T-helper 2 cell (primary cell): Measurements from ENCODE around the gene TBC1D8.
A peak's percentile ranks its signal among the peaks of the same experiment; 100 is the strongest.

Experiments
- DNase-seq, 5 experiments: peaks; one replicate each; pipeline versions ENCODE4 v3.0.0 to v3.0.0-alpha.2; 2012 to 2022

TBC1D8 gene

DNA sequence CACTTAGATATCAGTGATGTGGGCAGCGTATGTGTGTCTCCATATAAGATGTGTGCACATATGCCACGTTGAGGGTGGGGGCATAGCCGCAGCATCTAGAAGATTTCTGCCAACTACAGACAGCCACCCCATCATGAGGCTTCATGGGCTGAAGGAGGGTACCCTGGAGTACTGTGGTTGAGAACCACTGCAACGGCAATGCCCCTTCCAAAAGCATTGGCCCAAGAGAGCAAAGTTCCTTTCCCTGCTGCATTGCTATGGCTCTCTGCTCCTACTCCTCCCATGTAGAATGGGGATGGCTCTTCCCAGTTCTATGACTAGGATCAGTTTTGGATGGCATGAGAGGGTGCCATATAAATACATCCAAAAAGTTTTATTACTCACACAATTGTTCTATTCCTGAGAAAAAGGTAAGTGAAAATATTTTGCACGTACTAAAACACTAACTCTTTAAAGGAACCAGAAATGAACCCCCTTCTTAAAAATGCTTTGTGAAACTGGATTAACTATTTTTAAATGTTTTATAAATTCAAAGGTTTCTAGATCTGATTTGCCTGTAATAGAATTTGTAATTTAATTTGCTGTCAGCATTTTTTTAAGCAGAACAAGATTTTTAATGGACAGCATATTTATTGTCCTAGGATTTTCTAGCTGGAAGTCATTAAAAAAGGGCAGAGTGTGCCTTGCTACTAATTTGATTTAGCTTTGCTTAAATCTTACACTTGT, 153.5 kb downstream of the TBC1D8 start:
- DNase-seq = no peak

- DNase-seq = no peak
These were observed 155.7 kb downstream of the TBC1D8 start for GRCh38 chr2:100995309-100996075.

DNA sequence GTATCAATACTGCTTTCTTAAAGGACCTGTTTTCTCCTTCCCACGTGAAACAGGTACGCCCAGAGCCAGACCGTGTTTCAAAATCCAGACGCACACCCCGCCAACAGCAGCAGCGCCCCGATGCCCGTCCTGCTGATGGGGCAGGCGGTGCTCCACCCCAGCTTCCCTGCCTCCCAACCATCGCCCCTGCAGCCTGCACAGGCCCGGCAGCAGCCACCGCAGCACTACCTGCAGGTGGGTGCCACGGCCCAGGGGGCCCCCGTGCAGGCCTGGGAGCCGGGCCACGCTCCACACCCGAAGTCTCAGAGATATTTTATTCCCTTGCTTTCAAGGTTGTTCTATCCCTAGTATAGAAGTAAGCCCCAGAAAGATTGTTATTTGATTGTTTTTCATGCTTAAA, 157.9 kb downstream of the TBC1D8 start:
- no peak for DNase-seq

- no peak for DNase-seq
These were observed 158.9 kb downstream of the TBC1D8 start for GRCh38 chr2:100992262-100992661.

DNA sequence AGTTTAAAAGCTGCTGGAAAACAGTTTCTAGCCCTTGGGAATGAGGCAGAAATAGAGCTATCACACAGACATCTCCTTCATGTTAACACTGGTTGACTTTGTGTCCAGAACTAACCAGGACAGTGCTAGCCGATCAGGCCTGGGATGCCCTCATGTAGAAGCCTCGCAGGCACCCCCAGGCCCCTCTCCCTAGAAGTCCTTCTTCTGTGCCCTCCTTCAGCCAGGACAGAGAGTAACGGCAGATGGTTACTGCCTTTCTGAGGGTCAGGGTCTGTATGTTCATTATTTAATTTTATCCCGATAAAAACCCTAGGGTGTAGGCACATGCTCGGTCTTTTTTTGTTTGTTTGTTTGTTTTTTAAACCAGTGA, 159.8 kb downstream of the TBC1D8 start:
- DNase-seq = no peak

GRCh38 chr2:100990650-100991403, 160.4 kb downstream of the TBC1D8 start:
- no peak for DNase-seq

GRCh38 chr2:100990166-100990565, 161.0 kb downstream of the TBC1D8 start:
- no peak for DNase-seq

DNA sequence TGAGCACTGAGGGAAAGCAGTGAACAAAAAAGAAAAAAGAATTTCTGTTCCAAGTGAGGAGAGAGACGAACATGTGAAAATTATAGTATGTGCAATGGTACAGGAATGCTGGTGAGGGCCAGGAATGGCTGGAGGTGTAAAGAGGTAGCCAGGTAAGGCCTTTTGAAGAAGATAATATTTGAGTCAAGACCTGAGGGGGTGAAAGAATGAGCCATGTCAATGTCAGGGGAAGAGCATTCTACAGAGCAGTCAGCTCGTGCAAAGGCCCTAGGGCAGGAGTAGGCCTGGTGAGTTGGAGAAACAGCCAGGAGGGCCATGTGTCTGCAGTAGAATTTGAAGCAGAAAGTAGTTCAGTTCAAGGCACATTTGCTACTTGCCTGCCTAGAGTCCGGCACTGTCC, 161.5 kb downstream of the TBC1D8 start:
- no peak for DNase-seq

DNA sequence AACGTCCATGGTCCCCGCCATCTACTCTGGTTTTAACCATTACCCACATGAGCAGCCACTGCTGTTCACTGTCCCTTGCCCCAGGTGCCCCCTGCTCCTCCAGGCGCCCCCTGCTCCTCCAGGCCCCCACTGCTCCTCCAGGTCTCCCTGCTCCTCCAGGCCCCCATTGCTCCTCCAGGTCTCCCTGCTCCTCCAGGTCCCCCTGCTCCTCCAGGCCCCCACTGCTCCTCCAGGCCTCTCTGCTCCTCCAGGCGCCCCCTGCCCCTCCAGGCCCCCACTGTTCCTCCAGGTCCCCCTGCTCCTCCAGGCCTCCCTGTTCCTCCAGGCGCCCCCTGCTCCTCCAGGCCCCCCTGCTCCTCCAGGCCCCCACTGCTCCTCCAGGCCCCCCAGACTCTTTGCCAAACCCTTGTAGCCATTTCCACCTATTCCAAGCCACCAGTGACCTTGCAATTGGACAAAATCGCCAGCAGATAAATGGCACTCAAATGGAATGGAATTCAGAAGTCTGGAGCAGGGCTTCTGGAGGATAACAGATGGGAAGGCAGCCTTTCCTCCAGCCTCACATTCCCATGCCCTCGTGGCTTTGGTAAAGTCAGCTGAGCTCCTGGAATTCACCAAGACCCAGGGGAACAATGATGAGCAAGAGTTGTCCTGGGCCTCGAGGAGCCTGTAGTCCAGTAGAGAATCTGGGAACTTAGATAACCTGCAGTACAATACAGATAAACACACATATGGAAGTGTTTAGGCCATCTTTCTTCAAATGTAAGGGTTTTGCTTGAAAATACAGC, 162.4 kb downstream of the TBC1D8 start:
- DNase-seq = no peak

DNA sequence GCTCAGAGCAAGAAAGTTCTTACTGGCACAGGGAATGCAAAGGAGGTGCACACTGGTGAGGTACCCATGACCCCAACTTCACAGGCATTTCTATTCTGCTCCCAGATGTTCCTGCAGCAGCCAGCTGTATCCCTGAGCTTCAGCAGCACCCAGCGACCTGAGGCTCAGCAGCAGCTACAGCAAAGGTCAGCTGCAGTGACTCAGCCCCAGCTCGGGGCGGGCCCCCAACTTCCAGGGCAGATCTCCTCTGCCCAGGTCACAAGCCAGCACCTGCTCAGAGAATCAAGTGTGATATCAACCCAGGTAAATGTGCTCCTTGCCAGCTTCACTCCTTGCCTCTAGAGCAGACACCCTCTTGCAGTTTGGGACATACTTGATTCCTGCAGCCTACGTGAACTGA, 163.2 kb downstream of the TBC1D8 start:
- no peak for DNase-seq

GRCh38 chr2:100987536-100987935, 163.6 kb downstream of the TBC1D8 start:
- no peak for DNase-seq

DNA sequence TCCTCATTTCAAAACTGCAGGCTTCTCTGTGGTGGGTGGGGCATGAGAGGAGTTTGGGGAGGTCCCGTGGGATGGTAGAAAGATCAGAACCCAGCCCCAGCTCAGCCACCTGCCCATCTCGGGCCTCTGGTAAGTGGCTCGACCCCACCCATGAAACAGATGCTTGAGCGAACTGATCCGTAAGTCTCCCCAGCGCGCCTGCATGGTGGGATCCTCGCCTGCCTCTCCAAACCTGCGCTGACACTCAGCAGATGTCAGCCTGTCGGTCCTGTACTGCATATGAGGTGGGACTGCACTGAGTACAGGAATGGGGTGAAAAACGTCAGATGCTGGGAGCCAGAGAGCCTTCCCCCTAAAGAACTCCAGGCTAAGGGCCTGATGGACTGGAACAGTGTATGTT, 165.0 kb downstream of the TBC1D8 start:
- no peak for DNase-seq

- peak; percentile 45 to 71 (median 65) for DNase-seq
These were observed 166.3 kb downstream of the TBC1D8 start for GRCh38 chr2:100984892-100985307.

GRCh38 chr2:100983684-100984310, 167.4 kb downstream of the TBC1D8 start:
- DNase-seq = no peak

- DNase-seq = no peak
These were observed 168.0 kb downstream of the TBC1D8 start for GRCh38 chr2:100983201-100983600.

DNA sequence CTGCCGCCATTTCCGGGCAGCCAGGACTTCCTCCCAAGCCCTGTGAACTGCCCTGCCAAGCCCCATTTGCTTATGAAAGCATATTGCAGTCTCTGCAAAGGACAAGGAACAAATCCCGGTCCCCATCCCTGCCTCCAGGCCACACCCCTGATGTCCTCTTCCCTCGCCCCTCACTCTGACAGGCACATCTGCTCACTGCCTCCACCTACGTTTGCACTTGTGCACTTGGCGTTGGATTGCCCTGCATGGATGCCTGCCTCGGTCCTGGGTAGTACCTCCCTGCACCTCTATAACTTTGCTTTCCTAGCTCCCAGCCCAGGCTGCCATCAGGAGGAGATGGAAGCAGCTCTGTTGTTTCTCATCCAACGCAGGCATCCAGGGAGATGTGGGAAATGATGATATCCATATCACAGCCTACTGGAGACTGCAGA, 168.7 kb downstream of the TBC1D8 start:
- DNase-seq = no peak

- DNase-seq = no peak
These were observed 170.2 kb downstream of the TBC1D8 start for GRCh38 chr2:100981011-100981410.

GRCh38 chr2:100980046-100980445, 171.1 kb downstream of the TBC1D8 start:
- DNase-seq = no peak

- DNase-seq = no peak
These were observed 172.5 kb downstream of the TBC1D8 start for GRCh38 chr2:100978582-100979191.

DNA sequence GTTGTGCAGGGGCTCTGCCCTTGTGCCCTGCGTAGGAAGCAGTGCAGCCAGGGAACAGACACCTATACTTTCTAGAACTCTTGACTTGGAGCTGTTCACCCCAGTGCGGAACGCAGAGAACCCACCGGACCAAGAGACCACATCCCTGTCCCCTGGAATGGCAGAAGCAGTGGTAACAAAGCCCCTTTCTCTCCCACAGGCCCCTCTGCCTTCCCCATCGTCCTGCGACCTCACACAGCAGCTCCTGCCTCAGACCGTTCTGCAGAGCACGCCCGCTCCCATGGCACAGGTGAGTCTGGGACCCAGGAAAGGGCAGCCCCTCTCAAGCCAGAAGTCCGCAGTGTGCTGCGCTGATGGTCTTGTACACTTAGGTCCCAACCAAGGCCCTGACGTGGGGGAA, 173.7 kb downstream of the TBC1D8 start:
- no peak for DNase-seq

DNA sequence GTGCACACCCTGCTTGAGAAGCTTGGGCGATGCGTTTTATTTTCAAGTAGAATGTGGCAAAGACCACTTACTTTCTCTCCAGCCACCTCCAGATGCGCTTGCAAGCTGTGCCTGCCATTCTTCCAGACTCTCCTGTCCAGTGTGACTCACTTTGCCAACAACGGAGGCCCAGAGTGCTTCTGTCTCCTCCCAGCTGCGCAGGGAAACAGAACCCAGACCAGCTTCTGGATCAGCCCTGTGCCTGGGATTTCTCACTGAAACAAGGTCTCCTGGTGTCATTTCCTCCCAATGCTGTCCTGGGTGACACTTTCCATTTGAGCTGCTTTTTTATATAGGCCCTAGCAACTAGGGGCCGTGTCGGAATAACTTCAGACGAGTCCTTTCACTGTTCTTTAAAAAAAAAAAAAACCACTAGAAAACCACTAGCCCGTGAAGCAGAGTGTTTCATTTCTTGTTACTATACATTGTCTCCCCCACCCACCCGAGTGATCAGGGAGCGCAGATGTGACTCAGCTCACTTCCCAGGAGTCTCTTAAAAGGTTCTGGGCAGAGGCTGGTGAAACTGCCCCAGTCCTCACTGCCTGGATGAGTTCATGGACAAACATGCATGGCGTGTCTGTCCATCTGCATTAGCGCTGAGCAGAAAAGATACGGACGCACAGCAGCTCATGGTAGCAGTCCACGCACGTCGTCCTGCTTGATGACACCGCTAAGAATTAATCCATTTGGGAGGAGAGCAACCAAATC, 174.4 kb downstream of the TBC1D8 start:
- no peak for DNase-seq
